GM23338 (cell line): Measurements from ENCODE around the gene WNK1. TPM values are rescaled to one million over a fixed set of nuclear protein-coding genes. Genes with fewer than 3 reads are reported as not detected.

Source experiments
- ATAC-seq: fragments of 200-7000 bp; cut with Tn5 transposase; 3 replicates; pipeline ENCODE4 v1.9.1; 2020
- DNase-seq: peaks from one replicate; pipeline ENCODE4 v3.0.0-alpha.2; 2015; ENCODE audit warnings: low spot score
- H2AFZ ChIP-seq: fragments of 200-600 bp; sonication (generic); 2 replicates; pipeline ENCODE4 v1.8.0; 2016; ENCODE audit warnings: antibody characterized with exemption, mild to moderate bottlenecking, moderate library complexity
- H3F3A ChIP-seq: fragments of 200-600 bp; sonication (generic); replicated peaks from 2 replicates; pipeline ENCODE4 v1.8.0; 2017; ENCODE audit warnings: antibody characterized with exemption, mixed run types, low read depth
- H3K27ac ChIP-seq: fragments of 200-600 bp; sonication (generic); 2 replicates; pipeline ENCODE4 v1.6.1; 2016; ENCODE audit warnings: low read depth
- H3K27me3 ChIP-seq: fragments of 200-600 bp; sonication (generic); 2 replicates; pipeline ENCODE4 v1.8.0; 2016; ENCODE audit warnings: mild to moderate bottlenecking, mixed run types, moderate library complexity; ENCODE audit not compliant: insufficient read depth
- H3K36me3 ChIP-seq: fragments of 200-600 bp; sonication (generic); 2 replicates; pipeline ENCODE4 v1.8.0; 2016; ENCODE audit warnings: mild to moderate bottlenecking; ENCODE audit not compliant: insufficient read depth
- H3K4me1 ChIP-seq: fragments of 200-600 bp; sonication (generic); 2 replicates; pipeline ENCODE4 v1.8.0; 2016; ENCODE audit warnings: mild to moderate bottlenecking, moderate library complexity; ENCODE audit not compliant: insufficient read depth
- H3K4me2 ChIP-seq: fragments of 200-600 bp; sonication (generic); 2 replicates; pipeline ENCODE4 v1.7.1; 2017; ENCODE audit warnings: mixed run types
- H3K4me3 ChIP-seq: fragments of 200-600 bp; sonication (generic); 2 replicates; pipeline ENCODE4 v1.6.1; 2016; ENCODE audit warnings: mixed run types
- H3K79me2 ChIP-seq: fragments of 200-600 bp; sonication (generic); replicated peaks from 2 replicates; pipeline ENCODE4 v1.8.0; 2017; ENCODE audit warnings: mild to moderate bottlenecking; ENCODE audit not compliant: insufficient read depth
- H3K9me2 ChIP-seq: fragments of 200-600 bp; sonication (generic); 2 replicates; pipeline ENCODE4 v1.8.0; 2017; ENCODE audit not compliant: insufficient read depth
- H4K20me1 ChIP-seq: fragments of 200-600 bp; sonication (generic); replicated peaks from 2 replicates; pipeline ENCODE4 v1.8.0; 2017; ENCODE audit warnings: mild to moderate bottlenecking; ENCODE audit not compliant: insufficient read depth
- H3K27ac Mint-ChIP-seq: 2 replicates; pipeline ENCODE4 v1.8.0; 2020; ENCODE audit warnings: inconsistent platforms, mild to moderate bottlenecking, moderate library complexity, mixed read lengths
- H3K27me3 Mint-ChIP-seq: 3 replicates; pipeline ENCODE4 v1.8.0; 2022; ENCODE audit warnings: low read depth, mild to moderate bottlenecking, moderate library complexity, mixed read lengths, inconsistent platforms; ENCODE audit not compliant: insufficient read depth, poor library complexity
- H3K36me3 Mint-ChIP-seq: 3 replicates; pipeline ENCODE4 v1.8.0; 2021; ENCODE audit warnings: low read depth, mild to moderate bottlenecking, inconsistent platforms, moderate library complexity, mixed read lengths
- H3K4me1 Mint-ChIP-seq: 3 replicates; pipeline ENCODE4 v1.8.0; 2020; ENCODE audit warnings: mild to moderate bottlenecking, inconsistent platforms, mixed read lengths
- H3K4me3 Mint-ChIP-seq: 3 replicates; pipeline ENCODE4 v1.8.0; 2021; ENCODE audit warnings: moderate library complexity, mild to moderate bottlenecking, inconsistent platforms, mixed read lengths
- H3K9me3 Mint-ChIP-seq: 3 replicates; pipeline ENCODE4 v1.8.0; 2020; ENCODE audit warnings: moderate library complexity, mild to moderate bottlenecking, inconsistent platforms, mixed read lengths
- CREB1 ChIP-seq: fragments of 250-450 bp; sonication (Bioruptor Pico); IDR thresholded peaks from 2 replicates; pipeline ENCODE4 v1.5.0; 2020; ENCODE audit warnings: low read depth, mild to moderate bottlenecking, moderate library complexity
- CTCF ChIP-seq, 2 experiments: fragments of 200-600 bp in 1 of 2; sonication (generic) in 1 of 2; conservative IDR thresholded peaks; 2 replicates each; pipeline versions ENCODE4 v1.5.1 to v1.6.1; 2016 to 2017; ENCODE audit warnings: antibody characterized with exemption in 2 of 2, low read depth in 2 of 2, mild to moderate bottlenecking in 2 of 2, moderate library complexity in 1 of 2
- EZH2 ChIP-seq: fragments of 200-600 bp; sonication (generic); IDR thresholded peaks from one replicate; pipeline ENCODE4 v1.8.0; 2017; ENCODE audit warnings: antibody characterized with exemption, mild to moderate bottlenecking, low read depth; ENCODE audit not compliant: unreplicated experiment
- JUNB ChIP-seq: IDR thresholded peaks from one replicate; pipeline ENCODE4 v1.6.1; 2016; ENCODE audit warnings: antibody characterized with exemption; ENCODE audit not compliant: unreplicated experiment
- NANOG ChIP-seq: IDR thresholded peaks from 2 replicates; pipeline ENCODE4 v1.6.1; 2016; ENCODE audit warnings: antibody characterized with exemption, borderline replicate concordance
- POLR2AphosphoS5 ChIP-seq: IDR thresholded peaks from 2 replicates; pipeline ENCODE4 v1.6.1; 2016; ENCODE audit warnings: antibody characterized with exemption, low read depth
- REST ChIP-seq: IDR thresholded peaks from one replicate; pipeline ENCODE4 v1.6.1; 2018; ENCODE audit warnings: antibody characterized with exemption; ENCODE audit not compliant: unreplicated experiment
- ZNF114 ChIP-seq: fragments of 250-450 bp; sonication (Bioruptor Pico); IDR thresholded peaks from 2 replicates; pipeline ENCODE4 v1.5.0; 2020; ENCODE audit warnings: mild to moderate bottlenecking, moderate library complexity
- ZNF462 ChIP-seq: fragments of 250-450 bp; sonication (Bioruptor Pico); IDR thresholded peaks from 2 replicates; pipeline ENCODE4 v1.5.0; 2020; ENCODE audit warnings: mild to moderate bottlenecking, moderate library complexity
- polyA plus RNA-seq: library from polyadenylated mRNA; unstranded; fragments of >200 nt; fragmentation: Nextera tagmentation; extraction: Ambion mirVana; gene quantifications from 2 replicates; pipeline ENCODE4 v1.2.1, GENCODE V29; 2016
- total RNA-seq: library from RNA; depleted of rRNA; stranded (reverse); fragments of >200 nt; shearing (Covaris generic); gene quantifications from 2 replicates; pipeline ENCODE4 v1.2.3, GENCODE V29; 2014

The WNK1 gene
- total and polyA plus RNA-seq, 2 experiments from 2014 or later: 86.8 to 114 TPM

- TF ChIP-seq ZNF462 (CRISPR knock-in tag): no peak
Observed at GRCh38 chr12:761256-761655, 8.9 kb downstream of the WNK1 start (continued).

- peaks cover 54% of the 10 kb centered on the region for H4K20me1 ChIP-seq
- DNase-seq (no peak), ATAC-seq (no peak)
- no peaks in the 10 kb centered on the region for H3F3A ChIP-seq
- Mint-ChIP-seq H3K27ac (no peak overlapping the region), H3K4me3 (no peak overlapping the region), H3K9me3 (no peaks in the 10 kb centered on the region), H3K36me3 (peaks cover 13% of the 10 kb centered on the region), H3K4me1 (no peaks in the 10 kb centered on the region; the same call in 2 of the 3 replicates), H3K27me3 (no peaks in the 10 kb centered on the region)
- TF ChIP-seq ZNF114 (no peak), CREB1 (CRISPR knock-in tag) (no peak), NANOG (no peak)
- no peak overlapping the region for H3K4me3 ChIP-seq
- H3K36me3 ChIP-seq: no peaks in the 10 kb centered on the region
- H3K9me2 ChIP-seq: no peaks in the 10 kb centered on the region
- H3K79me2 ChIP-seq: peaks cover 100% of the 10 kb centered on the region
- H3K27me3 ChIP-seq: no peaks in the 10 kb centered on the region
- H3K4me1 ChIP-seq: no peaks in the 10 kb centered on the region
- no peak overlapping the region for H3K4me2 ChIP-seq
- no peak overlapping the region for H3K27ac ChIP-seq
- H2AFZ ChIP-seq: no peak overlapping the region
Observed at GRCh38 chr12:765840-766239, 13.5 kb downstream of the WNK1 start.

GRCh38 chr12:768434-768833 is 16.1 kb downstream of the WNK1 start:
- Histone ChIP-seq H3K4me3 (no peak overlapping the region), H3K27me3 (no peaks in the 10 kb centered on the region), H3K36me3 (no peaks in the 10 kb centered on the region), H3K4me1 (no peaks in the 10 kb centered on the region), H3F3A (no peaks in the 10 kb centered on the region), H3K79me2 (peaks cover 100% of the 10 kb centered on the region), H3K9me2 (no peaks in the 10 kb centered on the region), H3K27ac (no peak overlapping the region), H2AFZ (no peak overlapping the region), H3K4me2 (no peak overlapping the region), H4K20me1 (peaks cover 64% of the 10 kb centered on the region)
- Mint-ChIP-seq H3K27me3 (no peaks in the 10 kb centered on the region), H3K36me3 (no peaks in the 10 kb centered on the region), H3K27ac (0 out of 2 replicates have a peak overlapping the region, but pooled peaks have one; percentile 65), H3K9me3 (no peaks in the 10 kb centered on the region), H3K4me1 (no peaks in the 10 kb centered on the region; the same call in 2 of the 3 replicates), H3K4me3 (no peak overlapping the region)
- ATAC-seq (no peak), DNase-seq (no peak)
- no peak for TF ChIP-seq JUNB
- no peak for TF ChIP-seq REST
- TF ChIP-seq EZH2: no peak
- no peak for TF ChIP-seq POLR2AphosphoS5
- no peak for TF ChIP-seq NANOG
- no peak for TF ChIP-seq ZNF114
- no peak for TF ChIP-seq CREB1 (CRISPR knock-in tag)
- no peak for TF ChIP-seq CTCF (conservative IDR thresholded peaks at IDR 0.05; ENCODE audit: low read depth in 2 of 2)
